ENCODE data around the gene METAP2.
"Not testable (repeated sequence)": the region's sequence is repeated elsewhere in the genome, so short reads cannot be mapped to it uniquely, and the experiment has no call there.

METAP2 gene

GRCh38 chr12:95439461-95440230 lies 34.3 kb upstream of the METAP2 start:
- no peak for DNase-seq (ENCODE audit: low spot score)
- no peak for TF ChIP-seq CTCF (IDR thresholded peaks at IDR 0.05; ENCODE audit: extremely low read depth, missing control alignments)

DNA sequence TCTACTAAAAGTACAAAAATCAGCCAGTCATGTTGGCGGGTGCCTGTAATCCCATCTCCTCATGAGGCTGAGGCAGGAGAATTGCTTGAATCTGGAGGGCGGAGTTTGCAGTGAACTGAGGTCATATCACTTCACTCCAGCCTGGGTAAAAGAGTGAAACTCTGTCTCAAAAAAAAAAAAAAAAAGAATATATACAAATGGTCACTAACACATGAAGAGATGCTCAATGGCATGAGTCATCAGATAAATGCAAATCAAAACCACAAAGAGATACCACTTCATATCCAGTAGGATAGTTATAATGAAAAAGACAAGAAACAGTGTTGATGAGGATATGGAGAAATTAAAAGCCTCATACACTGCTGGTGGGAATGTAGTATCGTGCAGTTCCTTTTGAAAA lies 33.6 kb upstream of the METAP2 start:
- no peak for TF ChIP-seq CTCF (IDR thresholded peaks at IDR 0.05; ENCODE audit: extremely low read depth, missing control alignments)
- DNase-seq (ENCODE audit: low spot score), result no peak

DNA sequence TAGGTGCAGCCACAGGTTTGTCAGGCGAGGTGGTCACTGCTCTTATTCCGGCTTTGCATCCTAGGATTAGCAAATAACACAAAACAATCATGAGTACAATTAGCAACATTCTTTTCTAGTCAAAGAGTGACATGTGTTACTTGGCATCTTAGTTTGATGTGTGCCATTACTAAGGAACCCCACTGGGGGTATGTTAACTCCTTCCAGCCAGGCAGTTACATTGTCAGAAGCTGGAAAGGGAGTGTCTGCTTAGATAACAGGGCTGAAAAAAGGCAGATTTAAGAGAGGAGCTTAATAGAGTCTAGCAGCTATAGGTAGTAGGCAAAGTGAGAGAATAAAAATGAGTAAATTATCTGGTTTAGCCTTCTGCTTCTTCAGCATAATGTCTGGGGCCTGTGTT lies 30.5 kb upstream of the METAP2 start:
- TF ChIP-seq CTCF (IDR thresholded peaks at IDR 0.05; ENCODE audit: extremely low read depth, missing control alignments), result no peak
- DNase-seq (ENCODE audit: low spot score), result no peak

- not testable (repeated sequence) for DNase-seq (ENCODE audit: low spot score)
Observed at GRCh38 chr12:95445099-95445498, 28.9 kb upstream of the METAP2 start.

GRCh38 chr12:95445884-95446505 lies 28.0 kb upstream of the METAP2 start:
- DNase-seq (ENCODE audit: low spot score), result no peak
- no peak for TF ChIP-seq CTCF (IDR thresholded peaks at IDR 0.05; ENCODE audit: extremely low read depth, missing control alignments)

GRCh38 chr12:95446506-95446900 lies 27.4 kb upstream of the METAP2 start:
- DNase-seq (ENCODE audit: low spot score), result no peak
- TF ChIP-seq CTCF (IDR thresholded peaks at IDR 0.05; ENCODE audit: extremely low read depth, missing control alignments), result no peak

DNA sequence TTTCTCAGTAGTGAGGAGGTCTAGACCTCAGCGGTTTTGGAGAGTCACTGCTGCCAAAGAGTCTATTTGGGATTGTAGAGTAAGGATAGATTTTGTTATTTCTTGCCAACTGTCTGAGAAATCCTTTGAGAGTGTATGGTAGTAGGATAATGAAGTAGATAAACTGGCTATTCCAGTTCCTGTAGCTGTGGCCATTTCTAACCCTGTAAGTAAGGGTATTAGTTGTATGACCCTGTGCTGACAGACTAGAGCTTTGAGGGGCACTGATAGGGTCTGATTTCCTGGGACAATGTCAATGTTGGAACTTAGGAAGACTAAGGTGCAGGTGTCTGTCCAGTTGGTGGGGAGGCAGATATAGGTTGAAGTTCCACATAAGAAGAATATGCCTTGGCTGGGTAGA lies 24.3 kb upstream of the METAP2 start:
- not testable (repeated sequence) for DNase-seq (ENCODE audit: low spot score)

DNA sequence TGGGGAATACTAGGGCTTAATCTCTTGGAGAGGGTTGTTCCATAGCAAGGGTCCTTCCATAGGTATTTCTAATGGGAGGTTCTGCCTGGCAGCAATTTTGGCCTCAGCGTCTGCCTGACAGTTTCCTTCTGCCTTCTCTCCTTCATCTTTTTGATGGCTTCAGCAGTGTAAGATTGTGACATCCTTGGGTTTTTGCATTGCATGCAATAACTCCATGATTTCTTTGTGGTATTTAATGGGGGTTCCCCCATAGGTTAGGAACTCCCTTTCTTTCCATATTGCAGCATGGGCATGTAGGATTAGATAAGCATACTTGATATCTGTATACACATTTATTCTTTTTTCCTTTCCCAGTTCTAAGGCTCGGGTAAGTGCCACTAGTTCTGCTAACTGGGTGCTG lies 21.5 kb upstream of the METAP2 start:
- DNase-seq (ENCODE audit: low spot score), result not testable (repeated sequence)

DNA sequence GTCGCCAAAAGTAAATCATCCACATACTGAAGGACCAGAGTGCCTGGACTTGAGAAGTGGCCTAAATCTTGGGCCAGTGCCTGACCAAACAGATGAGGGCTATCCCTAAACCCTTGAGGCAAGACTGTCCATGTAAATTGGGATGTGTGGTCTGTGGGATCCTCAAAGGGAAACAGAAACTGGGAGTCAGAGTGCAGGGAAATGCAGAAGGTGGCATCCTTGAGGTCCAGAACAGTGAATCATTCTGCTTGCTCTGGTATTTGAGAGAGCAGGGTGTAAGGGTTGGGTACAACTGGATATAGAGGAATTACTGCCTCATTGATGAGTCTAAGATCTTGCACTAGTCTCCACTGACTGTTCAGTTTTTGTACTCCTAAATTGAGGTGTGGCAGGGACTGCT lies 20.1 kb upstream of the METAP2 start:
- DNase-seq (ENCODE audit: low spot score), result not testable (repeated sequence)

- DNase-seq (ENCODE audit: low spot score), result not testable (repeated sequence)
Observed at GRCh38 chr12:95454780-95455215, 19.2 kb upstream of the METAP2 start.

DNA sequence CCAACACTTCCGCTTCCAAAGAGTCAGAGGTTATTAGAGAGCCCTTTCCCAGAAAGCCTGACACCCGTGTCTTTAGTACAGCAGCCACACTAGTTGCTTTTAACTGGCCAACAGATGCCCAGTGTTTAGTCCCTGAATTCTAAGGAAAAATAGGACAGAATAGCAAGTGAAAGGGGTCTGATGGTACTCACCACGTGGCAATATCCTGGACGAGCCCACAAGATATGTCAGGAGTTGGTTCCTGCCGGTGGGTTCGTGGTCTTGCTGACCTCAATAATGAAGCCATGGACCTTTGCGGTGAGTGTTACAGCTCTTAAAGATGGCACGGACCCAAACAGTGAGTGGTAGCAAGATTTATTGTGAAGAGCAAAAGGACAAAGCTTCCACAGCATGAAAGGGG lies 16.3 kb upstream of the METAP2 start:
- not testable (repeated sequence) for DNase-seq (ENCODE audit: low spot score)

All from GM20000 (cell line).